ENCODE measurements around the gene AZGP1.
"Not testable (repeated sequence)": the region's sequence is repeated elsewhere in the genome, so short reads cannot be mapped to it uniquely, and the experiment has no call there.

Gene AZGP1

DNA sequence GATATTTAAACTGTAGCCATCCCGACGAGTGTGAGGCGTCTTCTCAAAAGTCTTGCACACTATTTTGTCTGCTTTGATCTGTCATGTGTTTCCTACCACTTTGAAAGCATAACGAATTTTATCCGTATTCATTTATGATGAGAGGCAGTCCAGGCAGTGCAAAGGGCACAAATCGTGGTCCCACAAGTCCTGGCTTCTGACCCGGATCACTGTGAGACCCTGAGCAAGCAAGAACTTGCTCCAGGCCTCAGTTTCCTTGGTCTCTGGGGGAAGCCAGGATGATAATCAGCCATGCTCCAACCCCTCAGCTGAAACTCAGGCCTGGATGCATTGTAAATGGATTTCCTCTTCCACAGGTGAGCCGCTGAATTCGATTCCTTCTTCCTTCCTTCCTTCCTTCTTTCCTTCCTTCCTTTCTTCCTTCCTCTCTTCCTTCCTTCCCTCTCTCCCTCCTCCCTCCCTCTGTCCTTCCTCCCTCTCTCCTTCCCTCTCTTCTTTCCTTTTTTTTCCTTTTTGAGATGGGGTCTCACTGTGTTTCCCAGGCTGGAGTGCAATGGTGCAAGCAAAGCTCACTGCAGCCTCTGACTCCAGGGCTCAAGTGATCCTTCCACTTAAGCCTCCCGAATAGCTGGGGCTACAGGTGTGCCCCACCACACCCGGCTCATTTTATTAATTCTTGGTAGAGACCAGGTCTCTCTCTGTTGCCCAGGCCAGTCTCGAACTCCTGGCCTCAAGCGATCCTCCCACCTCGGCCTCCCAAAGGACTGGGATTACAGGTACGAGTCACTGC is 21.1 kb upstream of the AZGP1 start:
- DNase-seq = no peak

DNA sequence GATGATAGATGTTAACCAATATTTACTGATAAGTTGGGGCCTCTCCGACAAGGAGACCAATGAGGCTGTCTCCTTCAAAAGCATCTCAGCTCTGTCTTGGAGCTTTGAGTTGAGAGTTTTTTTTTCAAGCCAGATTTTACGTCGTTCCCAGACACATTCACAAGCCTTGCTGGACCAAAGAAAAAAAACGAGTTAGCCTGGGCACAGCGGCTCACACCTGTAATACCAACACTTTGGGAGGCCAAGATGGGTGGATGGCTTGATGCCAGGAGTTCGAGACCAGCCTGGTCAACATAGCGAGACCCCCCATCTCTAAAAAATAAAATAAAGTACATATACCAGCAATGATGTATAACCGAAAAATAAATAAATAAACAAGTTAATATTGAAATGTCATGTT is 19.0 kb upstream of the AZGP1 start:
- no peak for DNase-seq

DNA sequence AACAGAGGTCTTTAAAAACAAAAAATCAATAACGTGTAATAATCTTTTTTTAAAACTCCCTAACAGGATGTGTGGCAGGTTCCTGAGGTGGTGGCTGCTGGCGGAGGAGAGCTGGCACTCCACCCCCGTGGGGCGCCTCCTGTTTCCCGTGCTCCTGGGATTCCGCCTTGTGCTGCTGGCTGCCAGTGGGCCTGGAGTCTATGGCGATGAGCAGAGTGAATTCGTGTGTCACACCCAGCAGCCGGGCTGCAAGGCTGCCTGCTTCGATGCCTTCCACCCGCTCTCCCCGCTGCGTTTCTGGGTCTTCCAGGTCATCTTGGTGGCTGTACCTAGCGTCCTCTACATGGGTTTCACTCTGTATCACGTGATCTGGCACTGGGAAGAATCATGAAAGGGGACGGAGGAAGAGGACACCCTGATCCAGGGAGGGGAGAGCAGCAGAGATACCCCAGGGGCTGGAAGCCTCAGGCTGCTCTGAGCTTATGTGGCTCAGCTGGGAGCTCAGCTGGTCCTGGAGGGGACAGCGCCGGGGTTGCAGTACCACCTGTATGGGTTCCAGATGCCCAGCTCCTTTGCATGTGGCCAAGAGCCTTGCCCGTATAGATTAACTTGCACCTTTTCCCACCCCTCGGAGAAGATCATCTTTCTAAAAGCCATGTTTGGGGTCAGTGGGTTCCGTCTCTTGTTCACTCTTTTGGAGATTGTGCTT is 16.7 kb upstream of the AZGP1 start:
- no peak for DNase-seq

GRCh38 chr7:99991543-99991942 is 15.7 kb upstream of the AZGP1 start:
- not testable (repeated sequence) for DNase-seq

GRCh38 chr7:99990460-99990852 is 14.6 kb upstream of the AZGP1 start:
- DNase-seq = peak; percentile 36

- DNase-seq = no peak
These were observed 12.0 kb upstream of the AZGP1 start for GRCh38 chr7:99987846-99988245.

DNA sequence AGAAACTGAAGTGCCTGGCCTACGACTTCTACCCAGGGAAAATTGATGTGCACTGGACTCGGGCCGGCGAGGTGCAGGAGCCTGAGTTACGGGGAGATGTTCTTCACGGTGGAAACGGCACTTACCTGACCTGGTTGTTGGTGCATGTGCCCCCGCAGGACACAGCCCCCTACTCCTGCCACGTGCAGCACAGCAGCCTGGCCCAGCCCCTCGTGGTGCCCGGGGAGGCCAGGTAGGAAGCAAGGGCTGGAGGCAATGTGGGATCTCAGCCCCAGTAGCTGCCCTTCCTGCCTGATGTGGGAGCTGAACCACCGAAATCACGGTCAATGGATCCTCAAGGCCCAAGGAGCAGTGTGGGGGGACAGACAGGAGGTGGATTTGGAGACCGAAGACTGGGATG is 11.5 kb upstream of the AZGP1 start:
- DNase-seq = not testable (repeated sequence)

DNA sequence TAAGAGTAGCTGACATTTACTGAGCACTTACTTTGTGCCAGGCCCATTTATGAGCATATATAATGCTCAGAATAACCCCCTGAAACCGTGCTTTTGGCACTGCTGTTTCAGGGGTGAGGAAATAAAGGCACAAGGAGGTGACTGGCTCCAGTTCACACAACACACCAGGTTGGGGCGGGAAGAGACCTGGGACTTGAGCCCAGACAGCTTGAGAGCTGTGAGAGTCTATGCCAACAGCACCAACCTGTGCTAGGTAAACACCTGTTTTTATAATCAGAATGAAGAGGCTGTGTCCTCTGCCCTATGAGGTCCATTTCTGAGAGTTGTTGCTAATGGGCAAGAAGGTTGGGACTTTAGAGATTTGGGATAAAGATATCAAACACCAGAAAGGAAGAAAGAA is 8.8 kb upstream of the AZGP1 start:
- no peak for DNase-seq

- DNase-seq = not testable (repeated sequence)
These were observed 5.2 kb upstream of the AZGP1 start for GRCh38 chr7:99981066-99981465.

DNA sequence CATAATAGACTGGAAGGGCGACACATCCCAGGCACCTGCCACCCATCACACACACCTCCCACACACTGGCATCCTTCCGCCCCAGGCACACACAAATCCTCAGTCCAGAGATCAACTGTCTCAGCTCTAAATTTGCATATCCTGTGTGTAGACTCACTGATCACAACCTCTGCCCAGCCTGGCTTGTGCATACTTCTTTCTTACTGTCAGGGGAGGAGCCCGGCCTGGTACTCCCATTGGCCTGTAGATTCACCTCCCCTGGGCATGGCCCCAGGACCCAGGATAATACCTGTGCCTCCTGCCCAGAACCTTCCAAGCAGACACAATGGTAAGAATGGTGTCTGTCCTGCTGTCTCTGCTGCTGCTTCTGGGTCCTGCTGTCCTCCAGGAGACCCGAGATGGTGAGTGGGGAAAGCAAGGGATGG is 4.6 kb upstream of the AZGP1 start:
- not testable (repeated sequence) for DNase-seq

DNA sequence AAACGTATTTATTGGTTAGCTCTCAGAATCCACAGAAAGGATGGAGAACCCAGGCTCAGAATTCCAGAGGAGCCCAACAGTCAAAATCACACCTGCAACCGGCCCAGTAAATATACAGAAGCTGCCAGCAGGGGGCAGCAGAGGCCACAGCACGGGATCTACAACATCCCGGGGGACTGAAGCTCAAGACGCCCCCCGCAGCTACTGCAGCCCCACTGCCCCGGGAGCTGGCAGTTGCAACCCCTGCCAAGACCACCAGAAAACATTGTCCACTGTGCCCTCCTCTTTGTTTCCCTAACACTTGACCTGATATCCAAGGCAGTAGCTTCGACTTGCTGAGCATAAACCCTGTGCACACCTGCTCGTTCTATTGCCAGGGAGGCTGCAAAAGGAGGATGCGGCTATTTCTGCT is 4.0 kb upstream of the AZGP1 start:
- DNase-seq = peak; percentile 47

DNA sequence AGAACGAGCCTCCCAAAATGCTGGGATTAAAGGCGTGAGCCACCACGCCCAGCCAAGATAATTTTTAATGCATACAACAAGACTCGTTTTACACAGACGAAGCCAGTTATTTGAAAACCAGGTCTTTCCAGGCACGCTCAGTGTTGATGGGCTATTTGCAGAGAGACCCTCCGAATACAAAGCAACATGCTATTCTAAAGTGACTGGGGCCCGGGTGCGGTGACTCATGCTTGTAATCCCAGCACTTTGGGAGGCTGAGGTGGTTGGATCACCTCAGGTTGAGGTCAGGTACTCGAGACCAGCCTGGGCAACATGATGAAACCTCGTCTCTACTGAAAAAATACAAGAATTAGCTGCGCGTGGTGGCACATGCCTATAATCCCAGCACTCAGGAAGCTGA is 795 bp upstream of the AZGP1 start:
- no peak for DNase-seq

- no peak for DNase-seq
These were observed 1.1 kb downstream of the AZGP1 start for GRCh38 chr7:99974681-99975080.

- DNase-seq = not testable (repeated sequence)
These were observed 2.0 kb downstream of the AZGP1 start for GRCh38 chr7:99973817-99974216.

DNA sequence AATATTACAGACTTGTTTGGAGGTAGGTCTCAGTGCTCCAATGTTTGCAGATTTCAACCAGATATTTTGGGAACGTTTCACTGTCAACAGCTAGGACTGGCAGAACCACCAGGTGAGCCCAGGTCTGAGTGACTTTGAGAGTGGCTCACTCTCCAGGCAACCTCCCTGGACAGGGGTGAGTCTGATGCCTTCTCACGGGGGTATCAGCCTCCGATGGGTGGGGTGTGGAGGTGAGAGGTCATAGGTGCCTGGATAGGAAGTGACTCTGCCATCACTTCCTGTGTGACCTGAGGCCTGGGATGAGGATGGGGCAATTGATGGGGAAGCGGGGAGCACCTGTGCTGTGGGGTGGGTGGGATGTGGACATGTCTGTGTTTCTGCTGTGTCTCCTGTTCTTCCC is 4.6 kb downstream of the AZGP1 start:
- no peak for DNase-seq

GRCh38 chr7:99969813-99970212 is 6.0 kb downstream of the AZGP1 start:
- DNase-seq = not testable (repeated sequence)

DNA sequence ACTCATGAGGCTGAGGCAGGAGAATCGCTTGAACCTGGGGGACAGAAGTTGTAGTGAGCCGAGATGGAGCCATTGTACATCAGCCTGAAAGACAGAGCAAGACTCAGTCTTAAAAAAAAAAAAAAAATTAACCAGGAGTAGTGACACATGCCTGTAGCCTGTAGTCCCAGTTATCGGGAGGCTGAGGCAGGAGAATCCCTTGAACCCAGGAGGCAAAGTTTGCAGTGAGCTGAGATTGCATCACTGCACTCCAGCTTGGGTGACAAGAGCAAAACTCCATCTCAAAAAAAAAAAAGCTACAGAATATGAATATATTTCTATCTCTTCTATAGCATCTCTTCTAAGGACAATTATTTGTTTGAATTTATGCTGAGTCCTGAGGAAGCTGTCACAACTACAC is 6.5 kb downstream of the AZGP1 start:
- no peak for DNase-seq

- DNase-seq = no peak
These were observed 17.1 kb downstream of the AZGP1 start for GRCh38 chr7:99958564-99959227.

- DNase-seq = no peak
These were observed 20.6 kb downstream of the AZGP1 start for GRCh38 chr7:99955247-99955646.

- DNase-seq = not testable (repeated sequence)
These were observed 21.2 kb downstream of the AZGP1 start for GRCh38 chr7:99954643-99955042.

DNA sequence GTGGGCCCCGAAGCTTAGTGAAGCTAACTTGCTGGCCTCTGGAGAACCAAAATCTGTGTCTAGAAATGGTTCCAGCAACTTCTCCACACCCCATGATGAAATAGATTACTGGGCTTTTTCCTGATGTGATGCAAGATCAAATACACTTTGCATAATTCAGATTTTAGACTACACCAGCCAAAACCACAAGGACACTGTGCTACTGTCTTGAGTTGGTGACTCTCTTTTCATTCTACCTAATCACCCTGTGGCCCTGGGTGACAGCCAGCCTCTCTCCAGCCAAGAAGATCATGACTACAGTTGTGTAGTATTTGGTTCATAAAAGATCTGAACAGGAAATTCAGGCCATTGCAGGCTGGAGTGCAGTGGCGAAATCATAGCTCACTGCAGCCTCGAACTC is 22.2 kb downstream of the AZGP1 start:
- no peak for DNase-seq

DNA sequence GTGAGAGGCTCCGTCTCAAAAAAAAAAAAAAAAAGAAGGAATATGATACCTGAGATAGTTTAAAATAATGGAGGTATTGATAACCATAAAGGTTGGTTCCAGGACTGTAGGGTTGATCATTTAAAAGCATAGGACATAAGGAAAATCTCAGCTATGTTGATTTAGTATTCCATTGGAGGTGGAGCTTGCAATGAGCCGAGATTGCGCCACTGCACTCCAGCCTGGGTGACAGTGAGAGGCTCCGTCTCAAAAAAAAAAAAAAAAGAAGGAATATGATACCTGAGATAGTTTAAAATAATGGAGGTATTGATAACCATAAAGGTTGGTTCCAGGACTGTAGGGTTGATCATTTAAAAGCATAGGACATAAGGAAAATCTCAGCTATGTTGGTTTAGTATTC is 23.2 kb downstream of the AZGP1 start:
- DNase-seq = not testable (repeated sequence)

- DNase-seq = not testable (repeated sequence)
These were observed 25.0 kb downstream of the AZGP1 start for GRCh38 chr7:99950819-99951218.
